SK-N-MC (cell line): Measurements from ENCODE around the gene LAMB4.

Experiments
- EZH2 ChIP-seq: fragments of 200-600 bp; sonication (generic); IDR thresholded peaks from one replicate; pipeline ENCODE4 v1.6.1; 2017; ENCODE audit warnings: antibody characterized with exemption
- POLR2AphosphoS5 ChIP-seq: IDR thresholded peaks from 2 replicates; pipeline ENCODE4 v1.6.1; 2012; ENCODE audit warnings: mild to moderate bottlenecking, low read depth, low read length, borderline replicate concordance

GRCh38 chr7:107980171-107980570 lies 150.0 kb downstream of the LAMB4 start:
- TF ChIP-seq EZH2 = no peak
- no peak for TF ChIP-seq POLR2AphosphoS5
